D341Med (cell line): Measurements from ENCODE around the gene FMNL2.

Experiments
- DNase-seq: peaks from one replicate; pipeline ENCODE4 v3.0.0; 2012; ENCODE audit warnings: low spot score

FMNL2 gene

GRCh38 chr2:152339556-152340286 is 4.7 kb downstream of the FMNL2 start:
- no peak for DNase-seq

GRCh38 chr2:152342259-152343046 is 7.5 kb downstream of the FMNL2 start:
- DNase-seq, result no peak

GRCh38 chr2:152343426-152343825 is 8.5 kb downstream of the FMNL2 start:
- no peak for DNase-seq

GRCh38 chr2:152344579-152345195 is 9.7 kb downstream of the FMNL2 start:
- no peak for DNase-seq

- no peak for DNase-seq
Measured at GRCh38 chr2:152347076-152347475, 12.1 kb downstream of the FMNL2 start.

GRCh38 chr2:152348388-152348787 is 13.4 kb downstream of the FMNL2 start:
- no peak for DNase-seq

GRCh38 chr2:152349416-152349815 is 14.4 kb downstream of the FMNL2 start:
- no peak for DNase-seq

- no peak for DNase-seq
Measured at GRCh38 chr2:152350155-152350679, 15.2 kb downstream of the FMNL2 start.

- DNase-seq, result no peak
Measured at GRCh38 chr2:152352616-152353015, 17.6 kb downstream of the FMNL2 start.

- DNase-seq, result no peak
Measured at GRCh38 chr2:152353364-152353763, 18.4 kb downstream of the FMNL2 start.

- no peak for DNase-seq
Measured at GRCh38 chr2:152354069-152354755, 19.2 kb downstream of the FMNL2 start.

GRCh38 chr2:152354909-152355308 is 19.9 kb downstream of the FMNL2 start:
- DNase-seq, result no peak

GRCh38 chr2:152355409-152355831 is 20.4 kb downstream of the FMNL2 start:
- no peak for DNase-seq

- no peak for DNase-seq
Measured at GRCh38 chr2:152359573-152360363, 24.8 kb downstream of the FMNL2 start.

- DNase-seq, result no peak
Measured at GRCh38 chr2:152363936-152364335, 29.0 kb downstream of the FMNL2 start.

GRCh38 chr2:152367547-152368390 is 32.8 kb downstream of the FMNL2 start:
- DNase-seq, result no peak

GRCh38 chr2:152369176-152369860 is 34.3 kb downstream of the FMNL2 start:
- no peak for DNase-seq

GRCh38 chr2:152370783-152371182 is 35.8 kb downstream of the FMNL2 start:
- DNase-seq, result no peak

- no peak for DNase-seq
Measured at GRCh38 chr2:152372438-152372984, 37.5 kb downstream of the FMNL2 start.
